T-cell (primary cell): ENCODE measurements around the gene TMOD2. TPM values are rescaled to one million over a fixed set of nuclear protein-coding genes. Genes with fewer than 3 reads are reported as not detected.
A peak's percentile ranks its signal among the peaks of the same experiment; 100 is the strongest.

Experiments
- ATAC-seq, 4 experiments: fragments of 200-7000 bp in 3 of 4; fragments of 150-1000 bp in 1 of 4; cut with Tn5 transposase; replicated peaks in 1 of 4; 1 replicate in 3 of 4; 2 replicates in 1 of 4; pipeline ENCODE4 v1.10.0; 2021; ENCODE audit warnings: moderate library complexity in 3 of 4, mild to moderate bottlenecking in 2 of 4, moderate number of reproducible peaks in 1 of 4
- CTCF ChIA-PET, 2 donors: fragments of 300-600 bp; sonication (Branson Sonifier 250); formaldehyde crosslinking; loops; one replicate each; lab custom pipeline; 2022; ENCODE audit warnings: antibody characterized with exemption in 2 of 2; lab: Charles Lee
- POLR2A ChIA-PET, 2 donors: fragments of 300-600 bp; sonication (Branson Sonifier 250); formaldehyde crosslinking; loops; one replicate each; lab custom pipeline; 2022; ENCODE audit warnings: antibody characterized with exemption in 2 of 2; lab: Charles Lee
- DNase-seq, 35 experiments: peaks; one replicate each; pipeline versions ENCODE4 v3.0.0 to v3.0.0-alpha.2; 2013 to 2023
- H3K27ac ChIP-seq: one replicate; pipeline ENCODE4 v1.5.1; 2013; ENCODE audit warnings: low read length
- H3K27me3 ChIP-seq, 2 experiments: replicated peaks in 1 of 2; 1 replicate in 1 of 2; 2 replicates in 1 of 2; pipeline versions ENCODE4 v1.6.1 to v1.7.0; 2013; ENCODE audit warnings: low read length in 1 of 2, mixed read lengths in 1 of 2; ENCODE audit not compliant: control insufficient read depth in 2 of 2, insufficient read depth in 2 of 2; ENCODE audit errors: extremely low read depth in 1 of 2
- H3K36me3 ChIP-seq, 2 donors: 1 replicate in 1 of 2; 2 replicates in 1 of 2; pipeline versions ENCODE4 v1.6.1 to v1.7.0; 2013; ENCODE audit warnings: low read length in 1 of 2; ENCODE audit not compliant: control insufficient read depth in 2 of 2, insufficient read depth in 1 of 2; ENCODE audit errors: extremely low read depth in 1 of 2
- H3K4me1 ChIP-seq, 2 experiments: 1 replicate in 1 of 2; 2 replicates in 1 of 2; pipeline versions ENCODE4 v1.6.1 to v1.7.0; 2013; ENCODE audit warnings: low read length in 2 of 2, mixed read lengths in 1 of 2; ENCODE audit not compliant: insufficient read depth in 2 of 2, control insufficient read depth in 1 of 2; ENCODE audit errors: extremely low read depth in 1 of 2
- H3K4me3 ChIP-seq, 2 donors: 1 replicate in 1 of 2; 2 replicates in 1 of 2; pipeline versions ENCODE4 v1.5.1 to v1.7.0; 2013; ENCODE audit warnings: mild to moderate bottlenecking in 2 of 2, low read length in 1 of 2, moderate library complexity in 1 of 2; ENCODE audit not compliant: control insufficient read depth in 1 of 2; ENCODE audit errors: extremely low read depth in 1 of 2
- H3K9me3 ChIP-seq: 2 replicates; pipeline ENCODE4 v1.7.0; 2013
- H3K27ac Mint-ChIP-seq, 2 donors: one replicate each; pipeline ENCODE4 v1.8.0; 2020 to 2021; ENCODE audit warnings: mild to moderate bottlenecking in 2 of 2, mixed read lengths in 2 of 2
- H3K27me3 Mint-ChIP-seq, 2 donors: one replicate each; pipeline ENCODE4 v1.8.0; 2021 to 2022; ENCODE audit warnings: mixed read lengths in 2 of 2
- H3K36me3 Mint-ChIP-seq: one replicate; pipeline ENCODE4 v1.8.0; 2021; ENCODE audit warnings: mixed read lengths
- H3K4me1 Mint-ChIP-seq, 3 donors: one replicate each; pipeline ENCODE4 v1.8.0; 2020 to 2022; ENCODE audit warnings: mixed read lengths in 3 of 3, mild to moderate bottlenecking in 1 of 3
- H3K4me3 Mint-ChIP-seq, 3 donors: one replicate each; pipeline ENCODE4 v1.8.0; 2020 to 2022; ENCODE audit warnings: mild to moderate bottlenecking in 3 of 3, mixed read lengths in 3 of 3, moderate library complexity in 3 of 3
- H3K9me3 Mint-ChIP-seq, 3 donors: one replicate each; pipeline ENCODE4 v1.8.0; 2020 to 2022; ENCODE audit warnings: mixed read lengths in 3 of 3
- WGBS: methylation state at CpG from one replicate; pipeline ENCODE4 v1.1.5; 2013; ENCODE audit warnings: missing lambda C conversion rate; ENCODE audit not compliant: insufficient coverage; 5-methylcytosine and 5-hydroxymethylcytosine counted together
- total RNA-seq, 35 experiments: library from RNA in 6 of 35; stranded (reverse) in 6 of 35; fragments of 120-200 nt in 1 of 35; gene quantifications; one replicate each; pipeline versions ENCODE4 v1.2.1 to v1.2.4 and lab custom pipeline; 2013 to 2026

Gene TMOD2
- total RNA-seq, 5 donors from 2014 or later (not counting 1 experiment from before 2014, with no cell fraction given): 10.9 to 17.2 (median 16.8) TPM

- Histone ChIP-seq H3K27me3 (no peaks in the 10 kb centered on the region), H3K36me3 (no peaks in the 10 kb centered on the region), H3K27ac (no peak overlapping the region), H3K9me3 (no peaks in the 10 kb centered on the region), H3K4me3 (no peak overlapping the region), H3K4me1 (no peaks in the 10 kb centered on the region)
- peak in 1 of 35 experiments; percentile 24 for DNase-seq
- Mint-ChIP-seq H3K9me3 (no peaks in the 10 kb centered on the region), H3K36me3 (peaks cover 10% of the 10 kb centered on the region), H3K27ac (no peak overlapping the region), H3K4me1 (peaks cover 7 to 14% (median 8%) of the 10 kb centered on the region in 3 donors), H3K27me3 (no peaks in the 10 kb centered on the region), H3K4me3 (no peak overlapping the region)
- WGBS: no CpG with 5 or more reads among the region's 3 CpGs
- CTCF ChIA-PET: no interaction called here
- POLR2A ChIA-PET: no interaction called here
- ATAC-seq: no peak
Observed at GRCh38 chr15:51759557-51760070, 8.2 kb downstream of the TMOD2 start.

- H3K27ac ChIP-seq: no peak overlapping the region
- H3K4me1 ChIP-seq: no peaks in the 10 kb centered on the region
- Mint-ChIP-seq H3K27me3 (no peaks in the 10 kb centered on the region), H3K27ac (no peak overlapping the region), H3K9me3 (no peaks in the 10 kb centered on the region), H3K4me1 (peaks cover 0 to 2% (median 0%) of the 10 kb centered on the region in 3 donors), H3K36me3 (peaks cover under 1% of the 10 kb centered on the region), H3K4me3 (no peak overlapping the region)
- no peaks in the 10 kb centered on the region for H3K27me3 ChIP-seq
- no peaks in the 10 kb centered on the region for H3K36me3 ChIP-seq
- ChIA-PET POLR2A (interaction anchor here in 1 of 2 donors (0.6 kb wide), 1 partner anchor 14 kb away, joined by 4 read pairs; no protein-coding TSS in a partner anchor), CTCF (interaction anchor here in 1 of 2 donors (0.6 to 0.8 kb wide), 2 partner anchors 16 to 110 kb away, joined by 3 to 4 read pairs; no protein-coding TSS in a partner anchor)
- no peak for DNase-seq
- ATAC-seq: no peak
- no peaks in the 10 kb centered on the region for H3K9me3 ChIP-seq
- 72% methylated on average over 3 of the region's 3 CpGs for WGBS
- H3K4me3 ChIP-seq: no peak overlapping the region
Observed at GRCh38 chr15:51760805-51761204, 9.4 kb downstream of the TMOD2 start.

GRCh38 chr15:51765751-51766150, 14.4 kb downstream of the TMOD2 start:
- no CpG with 5 or more reads among the region's 7 CpGs for WGBS

GRCh38 chr15:51766341-51766740, 14.9 kb downstream of the TMOD2 start:
- H3K27me3 ChIP-seq: no peaks in the 10 kb centered on the region
- H3K27me3 Mint-ChIP-seq: no peaks in the 10 kb centered on the region
- H3K27ac ChIP-seq: no peak overlapping the region
- peaks cover 0 to 4% (median 0%) of the 10 kb centered on the region in 3 donors for H3K9me3 Mint-ChIP-seq
- no peak overlapping the region for H3K4me3 ChIP-seq
- H3K4me1 Mint-ChIP-seq: peaks cover 12 to 13% (median 12%) of the 10 kb centered on the region in 3 donors
- ChIA-PET POLR2A (no interaction called here), CTCF (interaction anchor here (0.5 to 1.1 kb wide), 3 partner anchors 11 to 116 kb away, joined by 3 read pairs; no protein-coding TSS in a partner anchor)
- no CpG with 5 or more reads among the region's 1 CpG for WGBS
- ATAC-seq: no peak
- DNase-seq: no peak
- H3K36me3 Mint-ChIP-seq: peaks cover 30% of the 10 kb centered on the region
- H3K9me3 ChIP-seq: no peaks in the 10 kb centered on the region
- peaks cover 0 to 7% of the 10 kb centered on the region in 2 donors for H3K36me3 ChIP-seq
- H3K4me1 ChIP-seq: peaks cover 7 to 8% of the 10 kb centered on the region in 2 experiments
- H3K27ac Mint-ChIP-seq: no peak overlapping the region
- no peak overlapping the region for H3K4me3 Mint-ChIP-seq

More at GRCh38 chr15:51765751-51766150, 14.4 kb downstream of the TMOD2 start:
- no peak overlapping the region for H3K4me3 ChIP-seq
- peaks cover 0 to 4% (median 0%) of the 10 kb centered on the region in 3 donors for H3K9me3 Mint-ChIP-seq
- H3K27me3 ChIP-seq: no peaks in the 10 kb centered on the region
- no peak overlapping the region for H3K27ac Mint-ChIP-seq
- no peak for ATAC-seq
- no peak overlapping the region for H3K4me3 Mint-ChIP-seq
- H3K9me3 ChIP-seq: no peaks in the 10 kb centered on the region
- H3K4me1 Mint-ChIP-seq: peaks cover 12 to 13% (median 12%) of the 10 kb centered on the region in 3 donors
- ChIA-PET POLR2A (no interaction called here), CTCF (interaction anchor here (0.6 to 1.1 kb wide), 2 partner anchors 11 to 18 kb away, joined by 3 read pairs; no protein-coding TSS in a partner anchor)
- peaks cover 0 to 7% of the 10 kb centered on the region in 2 donors for H3K36me3 ChIP-seq
- peaks cover 7 to 8% of the 10 kb centered on the region in 2 experiments for H3K4me1 ChIP-seq
- DNase-seq: no peak
- H3K27me3 Mint-ChIP-seq: no peaks in the 10 kb centered on the region
- H3K27ac ChIP-seq: no peak overlapping the region
- peaks cover 26% of the 10 kb centered on the region for H3K36me3 Mint-ChIP-seq

- POLR2A ChIA-PET: no interaction called here
- Mint-ChIP-seq H3K27ac (peak overlapping the region; percentile 50 to 84), H3K27me3 (no peaks in the 10 kb centered on the region), H3K9me3 (peaks cover 0 to 4% (median 0%) of the 10 kb centered on the region in 3 donors), H3K4me3 (peak overlapping the region in 1 of 3 donors; percentile 65), H3K4me1 (peaks cover 12 to 13% (median 12%) of the 10 kb centered on the region in 3 donors), H3K36me3 (peaks cover 38% of the 10 kb centered on the region)
- Histone ChIP-seq H3K36me3 (peaks cover 0 to 13% of the 10 kb centered on the region in 2 donors), H3K4me3 (no peak overlapping the region), H3K9me3 (no peaks in the 10 kb centered on the region), H3K27ac (peak overlapping the region; percentile 32), H3K4me1 (peaks cover 7 to 8% of the 10 kb centered on the region in 2 experiments), H3K27me3 (no peaks in the 10 kb centered on the region)
- WGBS: 80% methylated on average over 2 of the region's 9 CpGs
- ATAC-seq (peak; percentile 58 to 92 (median 78)), DNase-seq (peak in 20 of 35 experiments; percentile 1 to 54 (median 24))
- CTCF ChIA-PET: interaction anchor here (0.5 to 1.3 kb wide), 8 partner anchors 8 to 118 kb away, joined by 3 to 10 read pairs (median 3); partner anchors contain the start of gene LYSMD2 (in 1 of the 2)
Observed at GRCh38 chr15:51768018-51768417, 16.6 kb downstream of the TMOD2 start.

GRCh38 chr15:51770902-51771301, 19.5 kb downstream of the TMOD2 start:
- H3K4me3 Mint-ChIP-seq: no peak overlapping the region
- POLR2A ChIA-PET: no interaction called here
- Histone ChIP-seq H3K9me3 (no peaks in the 10 kb centered on the region), H3K4me3 (no peak overlapping the region), H3K36me3 (peaks cover 0 to 19% of the 10 kb centered on the region in 2 donors), H3K27ac (no peak overlapping the region), H3K4me1 (peaks cover 7 to 8% of the 10 kb centered on the region in 2 experiments), H3K27me3 (no peaks in the 10 kb centered on the region)
- no peaks in the 10 kb centered on the region for H3K27me3 Mint-ChIP-seq
- ATAC-seq (no peak), DNase-seq (no peak)
- H3K27ac Mint-ChIP-seq: no peak overlapping the region
- H3K9me3 Mint-ChIP-seq: peaks cover 0 to 4% (median 0%) of the 10 kb centered on the region in 3 donors
- 74% methylated on average over 3 of the region's 3 CpGs for WGBS
- CTCF ChIA-PET: interaction anchor here in 1 of 2 donors (0.5 to 1.4 kb wide), 2 partner anchors 121 to 456 kb away, joined by 4 read pairs; no protein-coding TSS in a partner anchor
- H3K36me3 Mint-ChIP-seq: peaks cover 54% of the 10 kb centered on the region
- H3K4me1 Mint-ChIP-seq: peaks cover 12 to 13% (median 13%) of the 10 kb centered on the region in 3 donors
